AG20443 (cell line): Measurements from ENCODE around the gene ZNF680.
A peak's percentile ranks its signal among the peaks of the same experiment; 100 is the strongest.
"Not testable (repeated sequence)": the region's sequence is repeated elsewhere in the genome, so short reads cannot be mapped to it uniquely, and the experiment has no call there.

ENCODE experiments used
- DNase-seq: peaks from one replicate; pipeline ENCODE4 v3.0.0; 2012; ENCODE audit warnings: low spot score, mixed read lengths

ZNF680 gene

GRCh38 chr7:64555046-64555445, 7.8 kb downstream of the ZNF680 start:
- no peak for DNase-seq

- not testable (repeated sequence) for DNase-seq
Measured at GRCh38 chr7:64554188-64554587, 8.7 kb downstream of the ZNF680 start.

GRCh38 chr7:64551375-64552142, 11.3 kb downstream of the ZNF680 start:
- DNase-seq: no peak

- DNase-seq: no peak
Measured at GRCh38 chr7:64544010-64544409, 18.9 kb downstream of the ZNF680 start.

GRCh38 chr7:64541438-64542359, 21.2 kb downstream of the ZNF680 start:
- peak; percentile 55 for DNase-seq

GRCh38 chr7:64533756-64534155, 29.1 kb downstream of the ZNF680 start:
- no peak for DNase-seq

GRCh38 chr7:64528770-64529169, 34.1 kb downstream of the ZNF680 start:
- no peak for DNase-seq

GRCh38 chr7:64521409-64521984, 41.4 kb downstream of the ZNF680 start:
- no peak for DNase-seq

GRCh38 chr7:64516451-64516850, 46.4 kb downstream of the ZNF680 start:
- no peak for DNase-seq

GRCh38 chr7:64515781-64516180, 47.1 kb downstream of the ZNF680 start:
- no peak for DNase-seq

GRCh38 chr7:64515330-64515729, 47.5 kb downstream of the ZNF680 start:
- no peak for DNase-seq

GRCh38 chr7:64509583-64509982, 53.3 kb downstream of the ZNF680 start:
- no peak for DNase-seq

- no peak for DNase-seq
Measured at GRCh38 chr7:64504581-64505120, 58.2 kb downstream of the ZNF680 start.

- no peak for DNase-seq
Measured at GRCh38 chr7:64498270-64498669, 64.6 kb downstream of the ZNF680 start.

- DNase-seq: peak; percentile 33
Measured at GRCh38 chr7:64494912-64495461, 67.9 kb downstream of the ZNF680 start.

- DNase-seq: no peak
Measured at GRCh38 chr7:64485623-64486022, 77.2 kb downstream of the ZNF680 start.
